Activated B cell treated with CpG ODN at 0.5 μM for 24 hours (primary cell): ENCODE data around the gene CAMSAP2. TPM values are rescaled to one million over a fixed set of nuclear protein-coding genes. Genes with fewer than 3 reads are reported as not detected.
A peak's percentile ranks its signal among the peaks of the same experiment; 100 is the strongest.

Experiments
- ATAC-seq: fragments of 200-7000 bp; cut with Tn5 transposase; one replicate; pipeline ENCODE4 v1.10.0; 2021; ENCODE audit warnings: low read depth, mild to moderate bottlenecking, moderate library complexity
- CTCF ChIA-PET: fragments of 350-600 bp; sonication (Branson Sonifier 250); formaldehyde crosslinking; loops from one replicate; lab custom pipeline; 2021; ENCODE audit warnings: antibody characterized with exemption; lab: Charles Lee
- POLR2A ChIA-PET: fragments of 350-600 bp; sonication (Branson Sonifier 250); formaldehyde crosslinking; loops from one replicate; lab custom pipeline; 2021; ENCODE audit warnings: antibody characterized with exemption; lab: Charles Lee
- DNase-seq: peaks from one replicate; pipeline ENCODE4 v3.0.0; 2022
- H3K27ac Mint-ChIP-seq: one replicate; pipeline ENCODE4 v1.8.0; 2020; ENCODE audit warnings: mixed read lengths
- H3K27me3 Mint-ChIP-seq: one replicate; pipeline ENCODE4 v1.8.0; 2021; ENCODE audit warnings: mixed read lengths
- H3K36me3 Mint-ChIP-seq: one replicate; pipeline ENCODE4 v1.8.0; 2021; ENCODE audit warnings: low read depth, mixed read lengths
- H3K4me1 Mint-ChIP-seq: one replicate; pipeline ENCODE4 v1.8.0; 2021; ENCODE audit warnings: mixed read lengths
- H3K4me3 Mint-ChIP-seq: one replicate; pipeline ENCODE4 v1.8.0; 2020; ENCODE audit warnings: mild to moderate bottlenecking, mixed read lengths
- H3K9me3 Mint-ChIP-seq: one replicate; pipeline ENCODE4 v1.8.0; 2020; ENCODE audit warnings: mixed read lengths
- intact Hi-C: fragments of 100-400 bp; cut with micrococcal nuclease; formaldehyde crosslinking; loops from one replicate; pipeline ENCODE4 v1.15.1; 2024
- total RNA-seq: library from RNA; stranded (reverse); gene quantifications from 2 replicates; pipeline ENCODE4 v1.2.3, GENCODE V29; 2022
- TF ChIP-seq, protein P1 (sequence below): fragments of 200-600 bp; IDR thresholded peaks from one replicate; pipeline ENCODE4 v1.8.0; 2022; ENCODE audit warnings: antibody characterized with exemption, mild to moderate bottlenecking

The CAMSAP2 gene
- total RNA-seq, 1 donor from 2014 or later: 0.86 TPM

DNA sequence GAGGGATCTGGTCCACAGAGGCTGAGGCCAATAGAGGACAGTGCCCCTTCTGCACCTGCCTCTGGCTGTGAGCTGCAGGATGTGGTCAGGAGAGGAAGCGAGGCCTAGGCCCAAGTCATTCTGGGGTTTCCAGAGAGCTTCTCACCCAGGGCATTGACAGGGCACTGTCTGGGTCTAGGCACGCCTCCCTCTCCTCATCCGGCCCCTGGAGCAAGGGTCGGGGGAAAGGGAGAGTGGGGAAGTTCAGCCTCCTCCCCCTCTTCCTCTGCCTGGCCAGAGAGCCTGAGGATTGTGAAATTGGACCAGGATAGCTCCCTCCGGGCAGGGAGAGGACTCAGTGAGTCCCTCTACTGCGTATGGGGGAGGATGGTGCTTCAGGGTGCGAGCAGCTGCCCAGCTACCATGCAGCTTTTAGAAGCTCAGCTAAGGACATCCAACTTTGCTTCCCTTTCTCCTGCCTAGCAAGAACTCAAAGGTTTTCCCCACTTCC is 149.7 kb downstream of the CAMSAP2 start:
- POLR2A ChIA-PET: interaction anchor here (0.5 to 1.9 kb wide), 7 partner anchors 10 to 266 kb away, joined by 3 to 17 read pairs (median 5); partner anchors contain the start of genes GPR25 and TMEM9

DNA sequence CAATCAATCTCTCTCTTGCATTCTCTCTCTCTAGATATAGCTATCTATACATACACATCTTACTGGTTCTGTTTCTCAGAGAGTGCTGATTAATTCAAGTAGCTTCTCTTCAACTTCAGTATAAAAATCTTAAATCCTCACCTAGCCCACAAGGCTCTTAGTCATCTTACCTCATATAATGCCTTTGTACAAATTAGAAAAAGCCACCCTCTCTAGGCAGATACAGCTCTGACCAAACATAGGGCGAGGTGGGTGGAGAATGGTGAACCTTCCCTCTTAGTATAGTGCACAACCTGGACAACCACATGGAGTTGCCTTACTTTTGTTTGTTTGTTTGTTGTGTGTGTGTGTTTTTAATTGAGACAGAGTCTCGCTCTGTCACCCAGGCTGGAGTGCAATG is 150.9 kb downstream of the CAMSAP2 start:
- ChIA-PET CTCF (no interaction called here), POLR2A (interaction anchor here (1.3 kb wide), 1 partner anchor 16 kb away, joined by 3 read pairs; no protein-coding TSS in a partner anchor)
- Mint-ChIP-seq H3K36me3 (no peaks in the 10 kb centered on the region), H3K4me1 (peaks cover 58% of the 10 kb centered on the region), H3K27me3 (peaks cover 13% of the 10 kb centered on the region), H3K9me3 (no peaks in the 10 kb centered on the region), H3K4me3 (no peak overlapping the region), H3K27ac (no peak overlapping the region)
- intact Hi-C loops: loop anchor here (2.0 kb wide), 2 partner anchors 19 to 131 kb away; no protein-coding TSS in a partner anchor
- no peak for ATAC-seq
- TF ChIP-seq, protein P1, sequence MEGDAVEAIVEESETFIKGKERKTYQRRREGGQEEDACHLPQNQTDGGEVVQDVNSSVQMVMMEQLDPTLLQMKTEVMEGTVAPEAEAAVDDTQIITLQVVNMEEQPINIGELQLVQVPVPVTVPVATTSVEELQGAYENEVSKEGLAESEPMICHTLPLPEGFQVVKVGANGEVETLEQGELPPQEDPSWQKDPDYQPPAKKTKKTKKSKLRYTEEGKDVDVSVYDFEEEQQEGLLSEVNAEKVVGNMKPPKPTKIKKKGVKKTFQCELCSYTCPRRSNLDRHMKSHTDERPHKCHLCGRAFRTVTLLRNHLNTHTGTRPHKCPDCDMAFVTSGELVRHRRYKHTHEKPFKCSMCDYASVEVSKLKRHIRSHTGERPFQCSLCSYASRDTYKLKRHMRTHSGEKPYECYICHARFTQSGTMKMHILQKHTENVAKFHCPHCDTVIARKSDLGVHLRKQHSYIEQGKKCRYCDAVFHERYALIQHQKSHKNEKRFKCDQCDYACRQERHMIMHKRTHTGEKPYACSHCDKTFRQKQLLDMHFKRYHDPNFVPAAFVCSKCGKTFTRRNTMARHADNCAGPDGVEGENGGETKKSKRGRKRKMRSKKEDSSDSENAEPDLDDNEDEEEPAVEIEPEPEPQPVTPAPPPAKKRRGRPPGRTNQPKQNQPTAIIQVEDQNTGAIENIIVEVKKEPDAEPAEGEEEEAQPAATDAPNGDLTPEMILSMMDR: no peak
- DNase-seq: no peak

More for the DNA sequence above, 149.7 kb downstream of the CAMSAP2 start:
- Mint-ChIP-seq H3K27me3 (peaks cover 5% of the 10 kb centered on the region), H3K27ac (peak overlapping the region; percentile 70), H3K4me3 (peak overlapping the region; percentile 21), H3K4me1 (peaks cover 58% of the 10 kb centered on the region), H3K9me3 (no peaks in the 10 kb centered on the region), H3K36me3 (no peaks in the 10 kb centered on the region)
- CTCF ChIA-PET: interaction anchor here (0.6 to 1.0 kb wide), 2 partner anchors 14 to 84 kb away, joined by 3 to 4 read pairs; no protein-coding TSS in a partner anchor
- TF ChIP-seq, protein P1: no peak
- ATAC-seq: peak; percentile 93
- peak; percentile 39 for DNase-seq
- intact Hi-C loops: loop anchor here (2.0 kb wide), 2 partner anchors 18 to 132 kb away; no protein-coding TSS in a partner anchor

DNA sequence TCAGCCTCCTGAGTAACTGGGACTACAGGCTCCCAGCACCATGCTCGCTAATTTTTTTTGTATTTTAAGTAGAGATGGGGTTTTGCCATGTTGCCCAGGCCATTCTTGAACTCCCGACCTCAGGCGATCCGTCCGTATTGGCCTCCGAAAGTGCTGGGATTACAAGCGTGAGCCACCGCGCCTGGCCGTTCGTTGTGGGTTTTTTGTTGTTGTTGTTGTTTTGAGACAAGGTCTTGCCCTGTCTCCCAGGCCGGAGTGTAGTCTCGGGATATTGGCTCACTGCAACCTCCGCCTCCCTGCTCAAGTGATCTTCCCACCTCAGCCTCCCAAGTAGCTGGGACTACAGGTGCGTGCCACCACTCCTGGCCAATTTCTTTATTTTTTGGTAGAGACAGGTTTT is 151.3 kb downstream of the CAMSAP2 start:
- no peaks in the 10 kb centered on the region for H3K36me3 Mint-ChIP-seq
- POLR2A ChIA-PET: interaction anchor here (1.3 kb wide), 1 partner anchor 16 kb away, joined by 3 read pairs; no protein-coding TSS in a partner anchor
- no peaks in the 10 kb centered on the region for H3K9me3 Mint-ChIP-seq
- TF ChIP-seq, protein P1: no peak
- no peak for DNase-seq
- no peak for ATAC-seq
- intact Hi-C loops: no loop called here
- peaks cover 13% of the 10 kb centered on the region for H3K27me3 Mint-ChIP-seq
- CTCF ChIA-PET: interaction anchor here (1.8 kb wide), 1 partner anchor 12 kb away, joined by 4 read pairs; no protein-coding TSS in a partner anchor
- H3K4me1 Mint-ChIP-seq: peaks cover 58% of the 10 kb centered on the region
- no peak overlapping the region for H3K4me3 Mint-ChIP-seq
- no peak overlapping the region for H3K27ac Mint-ChIP-seq

DNA sequence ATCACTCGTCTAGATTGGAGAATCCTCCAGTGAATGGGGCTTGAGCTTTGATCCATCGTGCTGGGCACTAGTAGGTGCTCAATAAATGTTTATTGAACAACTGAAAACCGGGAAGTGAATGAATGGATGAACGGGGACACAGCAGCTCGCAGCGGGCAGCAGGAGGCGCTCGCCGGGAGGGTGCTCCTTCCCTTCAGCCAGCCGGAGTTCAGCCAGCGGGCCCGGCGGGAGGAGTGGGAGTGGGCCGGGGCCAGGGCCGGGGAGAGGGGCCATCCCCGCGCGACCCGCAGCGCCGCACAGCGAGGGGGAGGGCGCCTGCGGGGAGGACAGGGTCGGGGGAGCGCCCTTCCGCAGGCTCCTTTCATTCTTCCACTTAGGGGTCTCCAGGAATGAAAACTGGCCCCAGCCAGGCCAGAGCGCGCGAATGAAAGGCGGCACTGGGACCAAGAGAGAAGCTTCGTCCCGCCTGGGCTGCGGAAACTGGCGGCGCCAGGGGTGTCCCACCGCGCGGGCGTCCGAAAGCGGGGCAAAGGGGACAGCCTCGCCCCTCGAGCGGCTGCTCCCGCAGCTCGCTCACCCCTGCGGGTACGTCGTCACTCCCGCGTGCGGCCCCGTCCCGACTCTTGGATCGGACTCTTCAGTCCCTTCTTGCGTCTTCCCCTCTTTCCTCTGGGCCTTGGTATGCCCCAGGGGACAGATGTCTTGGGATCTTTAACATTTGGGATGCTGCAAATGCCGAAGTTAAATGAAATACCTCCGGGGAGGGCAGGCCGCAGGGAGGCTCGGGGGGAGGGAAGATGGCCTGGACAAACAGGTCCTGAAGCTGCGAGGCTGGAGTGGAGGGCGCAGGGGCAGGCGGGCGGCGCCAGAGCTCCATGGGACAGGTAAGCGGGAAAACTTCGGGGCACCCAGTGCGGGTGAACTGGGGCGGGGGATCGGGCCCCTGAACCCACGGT is 152.4 kb downstream of the CAMSAP2 start:
- Mint-ChIP-seq H3K36me3 (no peaks in the 10 kb centered on the region), H3K4me3 (peak overlapping the region; percentile 75), H3K27ac (no peak overlapping the region), H3K9me3 (no peaks in the 10 kb centered on the region), H3K4me1 (peaks cover 57% of the 10 kb centered on the region), H3K27me3 (peaks cover 13% of the 10 kb centered on the region)
- ATAC-seq (no peak), DNase-seq (no peak)
- intact Hi-C loops: no loop called here
- POLR2A ChIA-PET: no interaction called here
- TF ChIP-seq, protein P1: no peak
- CTCF ChIA-PET: interaction anchor here (1.3 to 1.8 kb wide), 2 partner anchors 13 to 221 kb away, joined by 4 read pairs; partner anchors contain the start of gene DDX59
